ENCODE data around the gene CNIH1.
"Not testable (repeated sequence)": the region's sequence is repeated elsewhere in the genome, so short reads cannot be mapped to it uniquely, and the experiment has no call there.

Gene CNIH1

DNA sequence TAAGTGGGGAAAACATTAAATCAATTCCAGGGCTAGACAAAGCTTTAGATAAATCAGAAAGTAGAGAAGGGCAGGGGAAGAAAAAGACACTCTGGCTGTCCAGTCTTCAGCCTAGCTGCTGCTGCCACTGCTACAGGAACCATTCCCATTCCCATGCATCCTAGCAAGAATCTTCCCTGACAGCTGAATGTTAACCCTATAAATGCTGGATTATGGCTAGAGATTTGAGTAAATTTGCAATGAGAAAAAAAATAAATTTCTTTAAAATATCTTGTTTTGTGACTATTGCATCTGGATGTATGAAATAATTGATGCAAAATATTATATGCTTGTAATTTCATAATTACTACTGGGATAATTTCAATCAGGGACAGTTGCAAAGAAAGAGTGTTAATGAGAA lies 59.4 kb downstream of the CNIH1 start:
- DNase-seq (ENCODE audit: low spot score): no peak

DNA sequence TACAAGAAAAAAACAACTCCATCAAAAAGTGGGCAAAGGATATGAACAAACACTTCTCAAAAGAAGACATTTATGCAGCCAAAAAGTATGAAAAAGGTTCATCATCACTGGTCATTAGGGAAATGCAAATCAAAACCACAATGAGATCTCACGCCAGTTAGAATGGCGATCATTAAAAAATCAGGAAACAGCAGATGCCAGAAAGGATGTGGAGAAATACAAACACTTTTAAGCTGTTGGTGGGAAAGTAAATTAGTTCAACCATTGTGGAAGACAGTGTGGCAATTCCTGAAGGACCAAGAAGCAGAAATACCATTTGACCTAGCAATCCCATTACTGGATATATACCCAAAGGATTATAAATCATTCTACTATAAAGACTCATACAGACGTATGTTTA lies 60.6 kb downstream of the CNIH1 start:
- DNase-seq (ENCODE audit: low spot score): not testable (repeated sequence)

DNA sequence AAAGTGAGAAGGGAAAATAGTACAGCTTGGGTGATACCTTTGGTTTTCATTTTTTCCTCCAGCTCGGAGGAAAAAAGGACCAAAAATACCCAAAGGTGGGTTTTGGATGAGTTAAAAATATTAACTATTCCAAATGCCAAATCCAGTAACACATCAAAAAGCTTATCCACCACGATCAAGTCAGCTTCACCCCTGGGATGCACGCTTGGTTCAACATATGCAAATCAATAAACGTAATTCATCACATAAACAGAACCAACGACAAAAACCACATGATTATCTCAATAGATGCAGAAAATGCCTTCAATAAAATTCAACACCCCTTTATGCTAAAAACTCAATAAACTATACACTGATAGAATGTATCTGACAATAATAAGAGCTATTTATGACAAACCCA lies 62.3 kb downstream of the CNIH1 start:
- DNase-seq (ENCODE audit: low spot score): not testable (repeated sequence)

DNA sequence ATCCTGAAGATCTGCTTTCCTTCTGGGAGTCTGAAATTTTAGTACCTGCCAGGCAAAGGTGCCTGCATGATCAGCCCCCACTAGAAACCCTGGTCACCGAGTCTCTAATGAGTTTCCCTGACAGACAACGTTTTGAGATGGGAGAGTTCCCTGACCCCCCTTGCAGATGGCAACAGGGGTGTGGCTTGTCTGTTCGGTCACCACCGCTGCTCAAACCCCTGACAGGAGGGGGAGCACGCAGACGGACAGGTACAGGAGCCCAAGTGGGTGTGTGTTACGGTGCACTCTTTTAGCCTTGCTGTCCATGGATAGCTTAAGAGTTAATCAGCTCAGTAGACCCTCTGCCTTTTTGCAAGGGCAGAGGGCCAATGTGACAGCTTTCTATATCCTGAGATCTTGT lies 63.7 kb downstream of the CNIH1 start:
- no peak for DNase-seq (ENCODE audit: low spot score)

DNA sequence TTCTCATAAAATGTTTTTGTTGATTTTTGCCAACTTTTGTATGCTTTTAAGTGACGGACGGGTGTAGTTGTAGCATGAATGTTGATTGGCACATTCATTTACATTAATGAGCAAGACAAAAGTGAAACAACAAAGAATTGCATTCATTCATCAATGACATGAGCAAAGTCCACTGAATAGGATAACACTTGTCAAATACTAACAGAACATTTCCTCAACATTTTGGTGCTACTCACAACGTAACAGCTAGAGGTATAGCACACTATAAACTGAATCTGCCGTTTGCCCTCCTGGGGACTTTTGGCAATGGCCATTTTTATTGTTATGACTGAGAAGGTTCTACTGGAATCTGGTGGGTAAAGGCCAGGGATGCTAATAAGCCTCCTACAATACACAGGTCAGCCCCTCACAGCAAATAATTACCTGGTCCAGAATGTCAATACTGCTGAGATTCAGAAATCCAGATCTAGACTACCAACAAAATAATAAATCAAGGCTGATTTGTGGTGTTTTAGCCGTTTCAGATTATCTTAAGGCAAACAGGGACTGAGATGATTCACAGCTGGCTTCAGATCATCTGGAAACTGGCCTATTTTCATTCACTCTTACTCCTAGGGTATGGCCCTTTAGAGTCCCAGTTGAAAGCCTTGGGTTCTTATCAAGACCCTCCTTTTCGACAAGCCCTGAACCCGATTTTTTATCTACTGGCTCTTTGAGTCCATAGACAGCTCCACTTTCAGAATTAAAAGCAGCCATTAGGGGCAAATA lies 66.9 kb downstream of the CNIH1 start:
- peak; percentile 40 for DNase-seq (ENCODE audit: low spot score)
